ENCODE results near the gene WDR87.

GRCh38 chr19:37893845-37894575 is 12.4 kb downstream of the WDR87 start:
- TF ChIP-seq, protein P1, sequence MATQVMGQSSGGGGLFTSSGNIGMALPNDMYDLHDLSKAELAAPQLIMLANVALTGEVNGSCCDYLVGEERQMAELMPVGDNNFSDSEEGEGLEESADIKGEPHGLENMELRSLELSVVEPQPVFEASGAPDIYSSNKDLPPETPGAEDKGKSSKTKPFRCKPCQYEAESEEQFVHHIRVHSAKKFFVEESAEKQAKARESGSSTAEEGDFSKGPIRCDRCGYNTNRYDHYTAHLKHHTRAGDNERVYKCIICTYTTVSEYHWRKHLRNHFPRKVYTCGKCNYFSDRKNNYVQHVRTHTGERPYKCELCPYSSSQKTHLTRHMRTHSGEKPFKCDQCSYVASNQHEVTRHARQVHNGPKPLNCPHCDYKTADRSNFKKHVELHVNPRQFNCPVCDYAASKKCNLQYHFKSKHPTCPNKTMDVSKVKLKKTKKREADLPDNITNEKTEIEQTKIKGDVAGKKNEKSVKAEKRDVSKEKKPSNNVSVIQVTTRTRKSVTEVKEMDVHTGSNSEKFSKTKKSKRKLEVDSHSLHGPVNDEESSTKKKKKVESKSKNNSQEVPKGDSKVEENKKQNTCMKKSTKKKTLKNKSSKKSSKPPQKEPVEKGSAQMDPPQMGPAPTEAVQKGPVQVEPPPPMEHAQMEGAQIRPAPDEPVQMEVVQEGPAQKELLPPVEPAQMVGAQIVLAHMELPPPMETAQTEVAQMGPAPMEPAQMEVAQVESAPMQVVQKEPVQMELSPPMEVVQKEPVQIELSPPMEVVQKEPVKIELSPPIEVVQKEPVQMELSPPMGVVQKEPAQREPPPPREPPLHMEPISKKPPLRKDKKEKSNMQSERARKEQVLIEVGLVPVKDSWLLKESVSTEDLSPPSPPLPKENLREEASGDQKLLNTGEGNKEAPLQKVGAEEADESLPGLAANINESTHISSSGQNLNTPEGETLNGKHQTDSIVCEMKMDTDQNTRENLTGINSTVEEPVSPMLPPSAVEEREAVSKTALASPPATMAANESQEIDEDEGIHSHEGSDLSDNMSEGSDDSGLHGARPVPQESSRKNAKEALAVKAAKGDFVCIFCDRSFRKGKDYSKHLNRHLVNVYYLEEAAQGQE (IDR thresholded peaks at IDR 0.05; ENCODE audit: insufficient read depth in 1 of 2, low read depth in 2 of 2, low read length in 1 of 2) = no peak
- TF ChIP-seq POLR2AphosphoS5 (IDR thresholded peaks at IDR 0.05; ENCODE audit: low read depth, low read length) = no peak
